HEK293 (cell line): ENCODE measurements around the gene CPLX1.

Experiments used
- CTCF ChIP-seq: fragments of 450-650 bp; formaldehyde crosslinking; IDR thresholded peaks from 2 replicates; pipeline ENCODE4 v1.5.1; 2016; ENCODE audit warnings: missing biosample characterization, missing genetic modification characterization
- ZXDB ChIP-seq: fragments of 450-650 bp; formaldehyde crosslinking; IDR thresholded peaks from 2 replicates; pipeline ENCODE4 v1.5.1; 2016; ENCODE audit warnings: missing biosample characterization, missing genetic modification characterization

- no peak for TF ChIP-seq CTCF
- TF ChIP-seq ZXDB (tag by site-specific recombination), result no peak
Observed at GRCh38 chr4:751676-752075, 74.3 kb downstream of the CPLX1 start.
